ENCODE results near the gene ZNF135.

GRCh38 chr19:58084596-58085347 lies 25.7 kb downstream of the ZNF135 start:
- TF ChIP-seq CTCF (IDR thresholded peaks at IDR 0.05) (no peak), POLR2A (IDR thresholded peaks at IDR 0.05) (no peak)
